Panc1 (cell line): ENCODE measurements around the gene BAG1. TPM values are rescaled to one million over a fixed set of nuclear protein-coding genes. Genes with fewer than 3 reads are reported as not detected.

Experiments
- ATAC-seq: fragments of 200-7000 bp; cut with Tn5 transposase; 2 replicates; pipeline ENCODE4 v1.9.1; 2020; ENCODE audit warnings: mild to moderate bottlenecking, moderate library complexity
- BruUV-seq: library from RNA; stranded (reverse); fragments of 400-500 nt; replicated peaks from 2 replicates; lab custom pipeline; 2021; lab: Mats Ljungman, UMichigan
- CTCF ChIA-PET: fragments of 300-600 bp; sonication (Branson Sonifier 250); formaldehyde crosslinking; loops from one replicate; lab custom pipeline; 2022; ENCODE audit warnings: antibody characterized with exemption; lab: Charles Lee
- POLR2A ChIA-PET: fragments of 300-600 bp; sonication (Branson Sonifier 250); formaldehyde crosslinking; loops from one replicate; lab custom pipeline; 2022; ENCODE audit warnings: antibody characterized with exemption; lab: Charles Lee
- DNase-seq: peaks from one replicate; pipeline ENCODE4 v3.0.0-alpha.2; 2010; ENCODE audit warnings: low read depth, low spot score
- H3K27ac ChIP-seq: 2 replicates; pipeline ENCODE4 v1.5.1; 2011; ENCODE audit warnings: mild to moderate bottlenecking, low read length, inconsistent platforms
- H3K27me3 ChIP-seq: fragments of 200-500 bp; sonication (Bioruptor generic); 2 replicates; pipeline ENCODE4 v1.6.0; 2014; ENCODE audit warnings: low read length, inconsistent platforms; ENCODE audit not compliant: control insufficient read depth, insufficient read depth
- H3K36me3 ChIP-seq: fragments of 200-500 bp; sonication (Bioruptor generic); 2 replicates; pipeline ENCODE4 v1.5.1; 2014; ENCODE audit warnings: inconsistent platforms, mild to moderate bottlenecking, low read length, moderate library complexity; ENCODE audit not compliant: control insufficient read depth, insufficient read depth
- H3K4me1 ChIP-seq: 2 replicates; pipeline ENCODE4 v1.5.1; 2011; ENCODE audit warnings: inconsistent platforms, mild to moderate bottlenecking, low read length, moderate library complexity; ENCODE audit not compliant: control insufficient read depth, insufficient read depth
- H3K4me3 ChIP-seq, 2 experiments: 2 replicates each; pipeline ENCODE4 v1.5.1; 2011 to 2012; ENCODE audit warnings: low read depth in 2 of 2, low read length in 2 of 2, mild to moderate bottlenecking in 2 of 2, inconsistent platforms in 1 of 2, moderate library complexity in 1 of 2
- H3K9me3 ChIP-seq: fragments of 200-500 bp; sonication (Bioruptor generic); 2 replicates; pipeline ENCODE4 v1.5.1; 2014; ENCODE audit warnings: low read depth, mild to moderate bottlenecking, inconsistent platforms, low read length, moderate library complexity; ENCODE audit not compliant: control insufficient read depth, insufficient read depth
- CTCF ChIP-seq: fragments of 450-650 bp; IDR thresholded peaks from 2 replicates; pipeline ENCODE4 v1.5.1; 2017; ENCODE audit warnings: mild to moderate bottlenecking
- POLR2AphosphoS5 ChIP-seq: IDR thresholded peaks from 2 replicates; pipeline ENCODE4 v1.6.1; 2012; ENCODE audit warnings: mild to moderate bottlenecking, low read depth, low read length, moderate library complexity
- REST ChIP-seq, 2 experiments: IDR thresholded peaks; 2 replicates each; pipeline ENCODE4 v1.6.1; 2011 to 2012; ENCODE audit warnings: low read depth in 2 of 2, control low read depth in 1 of 2, low read length in 1 of 2, mild to moderate bottlenecking in 1 of 2, moderate library complexity in 1 of 2; ENCODE audit not compliant: insufficient read depth in 1 of 2
- SIN3A ChIP-seq: IDR thresholded peaks from 2 replicates; pipeline ENCODE4 v1.6.1; 2012; ENCODE audit warnings: low read depth, mild to moderate bottlenecking, low read length, moderate library complexity, borderline replicate concordance; ENCODE audit not compliant: insufficient read depth
- TCF7L2 ChIP-seq: IDR thresholded peaks from 2 replicates; pipeline ENCODE4 v1.6.1; 2011; ENCODE audit warnings: mild to moderate bottlenecking, low read depth, low read length, inconsistent platforms
- in situ Hi-C: cut with HindIII; loops from 2 replicates; pipeline ENCODE4 v1.10.0; 2016; ENCODE audit warnings: low sequenced_read_pairs, low pct_unique_long_range_greater_than_20kb
- intact Hi-C: fragments of 100-400 bp; cut with micrococcal nuclease; formaldehyde crosslinking; loops from one replicate; pipeline ENCODE4 v1.10.0; 2022; ENCODE audit not compliant: unreplicated experiment
- total RNA-seq: library from RNA; stranded (reverse); gene quantifications from one replicate; pipeline ENCODE4 v1.2.1, GENCODE V29; 2021; ENCODE audit not compliant: unreplicated experiment

The BAG1 gene
- total RNA-seq, 1 experiment from 2014 or later, result 95.8 TPM

DNA sequence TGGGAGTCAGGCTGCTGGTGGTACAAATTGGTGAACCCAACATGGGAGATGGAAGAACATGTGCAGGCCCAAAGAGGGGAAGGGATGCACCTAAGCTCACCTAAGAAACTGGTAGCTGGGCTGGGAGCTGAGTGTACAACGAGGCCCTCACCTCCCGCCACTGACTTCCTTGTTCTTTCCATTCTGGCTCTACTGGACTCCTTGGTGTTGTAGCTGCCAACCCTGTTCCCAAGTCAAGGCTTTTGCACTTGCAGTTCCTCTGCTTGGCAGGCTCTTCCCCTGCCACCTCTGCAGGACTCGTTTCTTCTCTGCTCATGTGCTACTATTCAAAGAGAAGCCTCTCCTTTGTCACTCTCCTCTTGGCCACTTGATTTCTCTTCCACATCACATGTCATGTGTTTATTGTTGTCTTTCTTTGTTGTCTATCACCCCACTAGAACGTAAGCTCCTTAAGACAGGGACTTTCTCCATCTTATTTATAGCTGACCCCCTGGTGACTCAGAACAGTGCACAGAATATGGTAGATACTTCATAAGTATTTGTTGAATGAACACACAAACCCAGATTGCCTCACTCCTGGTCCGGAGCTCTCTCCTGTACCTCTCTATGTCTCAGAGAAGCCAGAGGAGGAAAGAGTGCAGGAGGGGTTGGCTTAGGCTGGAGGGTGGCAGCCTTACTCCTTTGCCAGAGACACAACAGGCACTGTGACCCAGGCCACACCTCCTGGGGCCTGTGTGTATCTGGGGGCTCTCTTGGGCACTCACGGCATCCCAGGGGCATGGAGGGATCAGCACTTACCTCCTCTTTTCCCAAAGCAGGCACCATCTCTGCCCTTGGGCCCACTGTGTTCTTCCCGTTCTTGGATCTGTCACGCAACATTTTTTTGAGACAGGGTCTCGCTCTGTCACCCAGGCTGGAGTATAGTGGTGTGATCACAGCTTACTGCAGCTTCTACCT, 29.7 kb downstream of the BAG1 start:
- H3K36me3 ChIP-seq, result no peaks in the 10 kb centered on the region
- 0 out of 2 replicates have a peak, but pooled peaks cover 2% of the 10 kb centered on the region for H3K27me3 ChIP-seq
- ATAC-seq (no peak), DNase-seq (no peak)
- no peak for TF ChIP-seq REST (IDR thresholded peaks at IDR 0.05; ENCODE audit: insufficient read depth in 1 of 2, low read depth in 2 of 2, low read length in 1 of 2)
- no peak for TF ChIP-seq POLR2AphosphoS5
- no TSS peak for BruUV-seq
- ChIA-PET CTCF (no interaction called here), POLR2A (no interaction called here)
- H3K9me3 ChIP-seq, result no peaks in the 10 kb centered on the region
- in situ Hi-C loops (no loop called here), intact Hi-C loops (no loop called here)
- no peaks in the 10 kb centered on the region for H3K4me1 ChIP-seq
- H3K27ac ChIP-seq, result no peak overlapping the region
- H3K4me3 ChIP-seq, result no peak overlapping the region

DNA sequence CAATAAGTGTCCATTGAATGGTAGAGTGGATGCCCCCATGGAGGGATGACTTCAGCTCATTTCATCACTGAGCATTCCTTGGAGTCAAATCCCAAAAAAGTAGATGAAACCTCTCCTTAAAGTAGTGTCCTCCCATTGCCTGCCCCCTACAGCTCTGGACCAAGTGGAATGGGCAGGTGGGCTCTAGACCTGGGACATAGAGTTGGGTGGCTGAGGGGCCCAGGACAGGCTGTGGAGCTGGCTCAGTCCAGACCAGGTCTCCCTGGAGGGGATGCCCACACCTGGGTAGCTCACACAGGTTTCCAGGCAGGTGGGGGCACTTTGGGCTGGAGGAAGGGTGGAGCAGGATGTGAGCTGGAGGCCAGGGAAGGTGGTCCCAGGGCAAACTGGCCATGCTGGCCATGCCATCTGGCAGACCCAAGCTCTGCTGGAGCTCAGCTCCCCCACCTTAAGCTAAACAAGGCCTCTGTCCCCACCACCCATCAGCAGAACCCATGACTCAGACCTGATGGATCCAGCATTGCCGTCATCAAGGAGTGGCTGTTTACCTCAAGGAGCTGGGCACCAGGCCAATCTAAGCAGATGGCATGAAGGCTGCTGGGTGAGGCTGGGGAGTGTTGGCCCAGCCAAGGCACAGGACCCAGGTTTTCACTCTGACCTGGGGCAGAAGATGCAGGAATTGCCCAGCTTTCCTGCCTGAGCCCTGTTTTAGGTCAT, 30.7 kb downstream of the BAG1 start:
- H3K4me1 ChIP-seq, result no peaks in the 10 kb centered on the region
- in situ Hi-C loops (no loop called here), intact Hi-C loops (no loop called here)
- TF ChIP-seq TCF7L2 (no peak), POLR2AphosphoS5 (no peak), REST (IDR thresholded peaks at IDR 0.05; ENCODE audit: insufficient read depth in 1 of 2, low read depth in 2 of 2, low read length in 1 of 2) (no peak), CTCF (no peak), SIN3A (no peak)
- H3K27ac ChIP-seq, result no peak overlapping the region
- H3K9me3 ChIP-seq, result no peaks in the 10 kb centered on the region
- ATAC-seq (no peak), DNase-seq (peak; percentile 54)
- ChIA-PET POLR2A (interaction anchor here (0.7 kb wide), 1 partner anchor 751 kb away, joined by 4 read pairs; no protein-coding TSS in a partner anchor), CTCF (no interaction called here)
- 0 out of 2 replicates have a peak, but pooled peaks cover 2% of the 10 kb centered on the region for H3K27me3 ChIP-seq
- H3K36me3 ChIP-seq, result no peaks in the 10 kb centered on the region
- no TSS peak for BruUV-seq
- H3K4me3 ChIP-seq, result no peak overlapping the region
